ENCODE measurements around the gene RBM28. TPM values are rescaled to one million over a fixed set of nuclear protein-coding genes. Genes with fewer than 3 reads are reported as not detected.

RBM28 gene
- total RNA-seq, 1 donor from 2014 or later = 22.1 TPM

GRCh38 chr7:128278366-128278765 lies 65.3 kb downstream of the RBM28 start:
- no peak for TF ChIP-seq CTCF (conservative IDR thresholded peaks at IDR 0.05; ENCODE audit: low read depth, low read length)
- DNase-seq (ENCODE audit: low read depth) = no peak

GRCh38 chr7:128275681-128276080 lies 68.0 kb downstream of the RBM28 start:
- no peak for DNase-seq (ENCODE audit: low read depth)
- no peak overlapping the region for H3K4me3 ChIP-seq (ENCODE audit: low read depth, low read length)
- TF ChIP-seq CTCF (conservative IDR thresholded peaks at IDR 0.05; ENCODE audit: low read depth, low read length) = no peak

More at GRCh38 chr7:128278366-128278765, 65.3 kb downstream of the RBM28 start:
- H3K4me3 ChIP-seq (ENCODE audit: low read depth, low read length) = no peak overlapping the region

- no peak for TF ChIP-seq CTCF (conservative IDR thresholded peaks at IDR 0.05; ENCODE audit: low read depth, low read length)
- H3K4me3 ChIP-seq (ENCODE audit: low read depth, low read length) = no peak overlapping the region
- no peak for DNase-seq (ENCODE audit: low read depth)
Observed at GRCh38 chr7:128274884-128275603, 68.7 kb downstream of the RBM28 start.

GRCh38 chr7:128274246-128274883 lies 69.3 kb downstream of the RBM28 start:
- H3K4me3 ChIP-seq (ENCODE audit: low read depth, low read length) = no peak overlapping the region
- no peak for DNase-seq (ENCODE audit: low read depth)
- TF ChIP-seq CTCF (conservative IDR thresholded peaks at IDR 0.05; ENCODE audit: low read depth, low read length) = no peak

- H3K4me3 ChIP-seq (ENCODE audit: low read depth, low read length) = no peak overlapping the region
- no peak for DNase-seq (ENCODE audit: low read depth)
Observed at GRCh38 chr7:128271942-128272481, 71.7 kb downstream of the RBM28 start.

GRCh38 chr7:128271471-128271941 lies 72.2 kb downstream of the RBM28 start:
- TF ChIP-seq CTCF (conservative IDR thresholded peaks at IDR 0.05; ENCODE audit: low read depth, low read length) = no peak
- DNase-seq (ENCODE audit: low read depth) = no peak
- H3K4me3 ChIP-seq (ENCODE audit: low read depth, low read length) = peak overlapping the region; percentile 33

More at GRCh38 chr7:128271942-128272481, 71.7 kb downstream of the RBM28 start:
- no peak for TF ChIP-seq CTCF (conservative IDR thresholded peaks at IDR 0.05; ENCODE audit: low read depth, low read length)

Data from epithelial cell of proximal tubule (primary cell).